ENCODE data around the gene DTNB.

Gene DTNB

GRCh38 chr2:25673300-25674076, at the start of gene DTNB:
TSS of gene DTNB (minus strand) at chr2:25673577. CDS start at chr2:25652660, 20,917 bp downstream.
- no peak for TF ChIP-seq CTCF (IDR thresholded peaks at IDR 0.05; ENCODE audit: low read depth, low read length)
- no peak for DNase-seq (ENCODE audit: extremely low read depth, low read depth)

- DNase-seq (ENCODE audit: extremely low read depth, low read depth): no peak
- TF ChIP-seq CTCF (IDR thresholded peaks at IDR 0.05; ENCODE audit: low read depth, low read length): no peak
Observed at GRCh38 chr2:25722224-25722623, 48.8 kb upstream of the DTNB start.

GRCh38 chr2:25720575-25720974, 47.2 kb upstream of the DTNB start:
- no peak for DNase-seq (ENCODE audit: extremely low read depth, low read depth)
- no peak for TF ChIP-seq CTCF (IDR thresholded peaks at IDR 0.05; ENCODE audit: low read depth, low read length)

- DNase-seq (ENCODE audit: extremely low read depth, low read depth): no peak
- peak; percentile 3 for TF ChIP-seq CTCF (IDR thresholded peaks at IDR 0.05; ENCODE audit: low read depth, low read length)
Observed at GRCh38 chr2:25714740-25715139, 41.4 kb upstream of the DTNB start.

GRCh38 chr2:25712455-25712854, 39.1 kb upstream of the DTNB start:
- no peak for DNase-seq (ENCODE audit: extremely low read depth, low read depth)
- TF ChIP-seq CTCF (IDR thresholded peaks at IDR 0.05; ENCODE audit: low read depth, low read length): no peak

GRCh38 chr2:25711675-25712354, 38.4 kb upstream of the DTNB start:
- no peak for DNase-seq (ENCODE audit: extremely low read depth, low read depth)
- TF ChIP-seq CTCF (IDR thresholded peaks at IDR 0.05; ENCODE audit: low read depth, low read length): no peak

GRCh38 chr2:25710750-25711149, 37.4 kb upstream of the DTNB start:
- no peak for TF ChIP-seq CTCF (IDR thresholded peaks at IDR 0.05; ENCODE audit: low read depth, low read length)
- DNase-seq (ENCODE audit: extremely low read depth, low read depth): no peak
